ENCODE measurements around the gene C12orf76. TPM values are rescaled to one million over a fixed set of nuclear protein-coding genes. Genes with fewer than 3 reads are reported as not detected.

C12orf76 gene
- total RNA-seq, 1 experiment from 2014 or later, result 18.3 TPM

DNA sequence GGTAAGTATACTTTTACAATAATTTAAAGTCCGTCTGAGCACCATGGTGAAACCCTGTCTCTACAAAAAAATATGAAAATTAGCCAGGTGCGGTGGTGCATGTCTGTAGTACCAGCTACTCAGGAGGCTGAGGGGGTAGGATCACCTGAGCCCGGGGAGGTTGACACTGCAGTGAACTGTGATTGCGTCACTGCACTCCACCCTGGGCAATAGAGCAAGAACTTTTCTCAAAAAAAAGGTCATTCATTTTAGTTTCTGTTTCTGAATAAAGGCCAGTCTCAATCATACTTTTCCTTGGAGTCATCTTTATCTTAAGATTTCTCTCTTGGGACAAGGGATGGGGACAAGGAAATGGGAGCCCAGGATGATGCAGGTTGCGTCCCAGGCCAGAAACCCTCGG lies 36.2 kb downstream of the C12orf76 start:
- DNase-seq (ENCODE audit: low spot score) (no peak), ATAC-seq (no peak)
- ChIA-PET CTCF (no interaction called here), POLR2A (no interaction called here)
- no peaks in the 10 kb centered on the region for H3K4me1 Mint-ChIP-seq
- no peak overlapping the region for H3K27ac Mint-ChIP-seq
- H3K36me3 Mint-ChIP-seq, result no peaks in the 10 kb centered on the region
- H3K4me3 Mint-ChIP-seq, result no peak overlapping the region
- TF ChIP-seq SMAD4 (CRISPR knock-in tag; IDR thresholded peaks at IDR 0.05), result no peak
- no peaks in the 10 kb centered on the region for H3K27me3 Mint-ChIP-seq (ENCODE audit: low read depth)
- H3K9me3 Mint-ChIP-seq, result no peaks in the 10 kb centered on the region

- no peaks in the 10 kb centered on the region for H3K36me3 Mint-ChIP-seq
- no peak for ATAC-seq
- ChIA-PET POLR2A (no interaction called here), CTCF (interaction anchor here (0.5 to 0.7 kb wide), 2 partner anchors 17 to 286 kb away, joined by 3 read pairs; no protein-coding TSS in a partner anchor)
- no peaks in the 10 kb centered on the region for H3K27me3 Mint-ChIP-seq (ENCODE audit: low read depth)
- H3K9me3 Mint-ChIP-seq, result no peaks in the 10 kb centered on the region
- DNase-seq (ENCODE audit: low spot score), result no peak
- H3K4me1 Mint-ChIP-seq, result no peaks in the 10 kb centered on the region
- no peak overlapping the region for H3K27ac Mint-ChIP-seq
- no peak overlapping the region for H3K4me3 Mint-ChIP-seq
- no peak for TF ChIP-seq FOXP1 (CRISPR knock-in tag; IDR thresholded peaks at IDR 0.05; ENCODE audit: borderline replicate concordance)
- TF ChIP-seq, protein P1, sequence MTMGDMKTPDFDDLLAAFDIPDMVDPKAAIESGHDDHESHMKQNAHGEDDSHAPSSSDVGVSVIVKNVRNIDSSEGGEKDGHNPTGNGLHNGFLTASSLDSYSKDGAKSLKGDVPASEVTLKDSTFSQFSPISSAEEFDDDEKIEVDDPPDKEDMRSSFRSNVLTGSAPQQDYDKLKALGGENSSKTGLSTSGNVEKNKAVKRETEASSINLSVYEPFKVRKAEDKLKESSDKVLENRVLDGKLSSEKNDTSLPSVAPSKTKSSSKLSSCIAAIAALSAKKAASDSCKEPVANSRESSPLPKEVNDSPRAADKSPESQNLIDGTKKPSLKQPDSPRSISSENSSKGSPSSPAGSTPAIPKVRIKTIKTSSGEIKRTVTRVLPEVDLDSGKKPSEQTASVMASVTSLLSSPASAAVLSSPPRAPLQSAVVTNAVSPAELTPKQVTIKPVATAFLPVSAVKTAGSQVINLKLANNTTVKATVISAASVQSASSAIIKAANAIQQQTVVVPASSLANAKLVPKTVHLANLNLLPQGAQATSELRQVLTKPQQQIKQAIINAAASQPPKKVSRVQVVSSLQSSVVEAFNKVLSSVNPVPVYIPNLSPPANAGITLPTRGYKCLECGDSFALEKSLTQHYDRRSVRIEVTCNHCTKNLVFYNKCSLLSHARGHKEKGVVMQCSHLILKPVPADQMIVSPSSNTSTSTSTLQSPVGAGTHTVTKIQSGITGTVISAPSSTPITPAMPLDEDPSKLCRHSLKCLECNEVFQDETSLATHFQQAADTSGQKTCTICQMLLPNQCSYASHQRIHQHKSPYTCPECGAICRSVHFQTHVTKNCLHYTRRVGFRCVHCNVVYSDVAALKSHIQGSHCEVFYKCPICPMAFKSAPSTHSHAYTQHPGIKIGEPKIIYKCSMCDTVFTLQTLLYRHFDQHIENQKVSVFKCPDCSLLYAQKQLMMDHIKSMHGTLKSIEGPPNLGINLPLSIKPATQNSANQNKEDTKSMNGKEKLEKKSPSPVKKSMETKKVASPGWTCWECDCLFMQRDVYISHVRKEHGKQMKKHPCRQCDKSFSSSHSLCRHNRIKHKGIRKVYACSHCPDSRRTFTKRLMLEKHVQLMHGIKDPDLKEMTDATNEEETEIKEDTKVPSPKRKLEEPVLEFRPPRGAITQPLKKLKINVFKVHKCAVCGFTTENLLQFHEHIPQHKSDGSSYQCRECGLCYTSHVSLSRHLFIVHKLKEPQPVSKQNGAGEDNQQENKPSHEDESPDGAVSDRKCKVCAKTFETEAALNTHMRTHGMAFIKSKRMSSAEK (CRISPR knock-in tag; IDR thresholded peaks at IDR 0.05; ENCODE audit: borderline replicate concordance), result no peak
- TF ChIP-seq JUN (CRISPR knock-in tag; IDR thresholded peaks at IDR 0.05), result no peak
- TF ChIP-seq, protein P2, sequence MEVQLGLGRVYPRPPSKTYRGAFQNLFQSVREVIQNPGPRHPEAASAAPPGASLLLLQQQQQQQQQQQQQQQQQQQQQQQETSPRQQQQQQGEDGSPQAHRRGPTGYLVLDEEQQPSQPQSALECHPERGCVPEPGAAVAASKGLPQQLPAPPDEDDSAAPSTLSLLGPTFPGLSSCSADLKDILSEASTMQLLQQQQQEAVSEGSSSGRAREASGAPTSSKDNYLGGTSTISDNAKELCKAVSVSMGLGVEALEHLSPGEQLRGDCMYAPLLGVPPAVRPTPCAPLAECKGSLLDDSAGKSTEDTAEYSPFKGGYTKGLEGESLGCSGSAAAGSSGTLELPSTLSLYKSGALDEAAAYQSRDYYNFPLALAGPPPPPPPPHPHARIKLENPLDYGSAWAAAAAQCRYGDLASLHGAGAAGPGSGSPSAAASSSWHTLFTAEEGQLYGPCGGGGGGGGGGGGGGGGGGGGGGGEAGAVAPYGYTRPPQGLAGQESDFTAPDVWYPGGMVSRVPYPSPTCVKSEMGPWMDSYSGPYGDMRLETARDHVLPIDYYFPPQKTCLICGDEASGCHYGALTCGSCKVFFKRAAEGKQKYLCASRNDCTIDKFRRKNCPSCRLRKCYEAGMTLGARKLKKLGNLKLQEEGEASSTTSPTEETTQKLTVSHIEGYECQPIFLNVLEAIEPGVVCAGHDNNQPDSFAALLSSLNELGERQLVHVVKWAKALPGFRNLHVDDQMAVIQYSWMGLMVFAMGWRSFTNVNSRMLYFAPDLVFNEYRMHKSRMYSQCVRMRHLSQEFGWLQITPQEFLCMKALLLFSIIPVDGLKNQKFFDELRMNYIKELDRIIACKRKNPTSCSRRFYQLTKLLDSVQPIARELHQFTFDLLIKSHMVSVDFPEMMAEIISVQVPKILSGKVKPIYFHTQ (CRISPR knock-in tag; IDR thresholded peaks at IDR 0.05), result no peak
- TF ChIP-seq, protein P3, sequence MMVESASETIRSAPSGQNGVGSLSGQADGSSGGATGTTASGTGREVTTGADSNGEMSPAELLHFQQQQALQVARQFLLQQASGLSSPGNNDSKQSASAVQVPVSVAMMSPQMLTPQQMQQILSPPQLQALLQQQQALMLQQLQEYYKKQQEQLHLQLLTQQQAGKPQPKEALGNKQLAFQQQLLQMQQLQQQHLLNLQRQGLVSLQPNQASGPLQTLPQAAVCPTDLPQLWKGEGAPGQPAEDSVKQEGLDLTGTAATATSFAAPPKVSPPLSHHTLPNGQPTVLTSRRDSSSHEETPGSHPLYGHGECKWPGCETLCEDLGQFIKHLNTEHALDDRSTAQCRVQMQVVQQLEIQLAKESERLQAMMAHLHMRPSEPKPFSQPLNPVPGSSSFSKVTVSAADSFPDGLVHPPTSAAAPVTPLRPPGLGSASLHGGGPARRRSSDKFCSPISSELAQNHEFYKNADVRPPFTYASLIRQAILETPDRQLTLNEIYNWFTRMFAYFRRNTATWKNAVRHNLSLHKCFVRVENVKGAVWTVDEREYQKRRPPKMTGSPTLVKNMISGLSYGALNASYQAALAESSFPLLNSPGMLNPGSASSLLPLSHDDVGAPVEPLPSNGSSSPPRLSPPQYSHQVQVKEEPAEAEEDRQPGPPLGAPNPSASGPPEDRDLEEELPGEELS (CRISPR knock-in tag; IDR thresholded peaks at IDR 0.05), result no peak
- no peak for TF ChIP-seq CBFB (CRISPR knock-in tag; IDR thresholded peaks at IDR 0.05; ENCODE audit: low read depth)
- TF ChIP-seq NFE2L1 (CRISPR knock-in tag; IDR thresholded peaks at IDR 0.05), result no peak
- no peak for TF ChIP-seq ZNF317 (CRISPR knock-in tag; IDR thresholded peaks at IDR 0.05; ENCODE audit: borderline replicate concordance, low read depth)
- TF ChIP-seq USF1 (CRISPR knock-in tag; IDR thresholded peaks at IDR 0.05), result no peak
- TF ChIP-seq MYBL2 (CRISPR knock-in tag; IDR thresholded peaks at IDR 0.05), result no peak
- TF ChIP-seq ZNF281 (CRISPR knock-in tag; IDR thresholded peaks at IDR 0.05), result no peak
- TF ChIP-seq, protein P4, sequence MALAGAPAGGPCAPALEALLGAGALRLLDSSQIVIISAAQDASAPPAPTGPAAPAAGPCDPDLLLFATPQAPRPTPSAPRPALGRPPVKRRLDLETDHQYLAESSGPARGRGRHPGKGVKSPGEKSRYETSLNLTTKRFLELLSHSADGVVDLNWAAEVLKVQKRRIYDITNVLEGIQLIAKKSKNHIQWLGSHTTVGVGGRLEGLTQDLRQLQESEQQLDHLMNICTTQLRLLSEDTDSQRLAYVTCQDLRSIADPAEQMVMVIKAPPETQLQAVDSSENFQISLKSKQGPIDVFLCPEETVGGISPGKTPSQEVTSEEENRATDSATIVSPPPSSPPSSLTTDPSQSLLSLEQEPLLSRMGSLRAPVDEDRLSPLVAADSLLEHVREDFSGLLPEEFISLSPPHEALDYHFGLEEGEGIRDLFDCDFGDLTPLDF (CRISPR knock-in tag; IDR thresholded peaks at IDR 0.05), result no peak
- TF ChIP-seq CREB1 (CRISPR knock-in tag; IDR thresholded peaks at IDR 0.05), result no peak
- TF ChIP-seq SMAD4 (CRISPR knock-in tag; IDR thresholded peaks at IDR 0.05), result no peak
- TF ChIP-seq, protein P5, sequence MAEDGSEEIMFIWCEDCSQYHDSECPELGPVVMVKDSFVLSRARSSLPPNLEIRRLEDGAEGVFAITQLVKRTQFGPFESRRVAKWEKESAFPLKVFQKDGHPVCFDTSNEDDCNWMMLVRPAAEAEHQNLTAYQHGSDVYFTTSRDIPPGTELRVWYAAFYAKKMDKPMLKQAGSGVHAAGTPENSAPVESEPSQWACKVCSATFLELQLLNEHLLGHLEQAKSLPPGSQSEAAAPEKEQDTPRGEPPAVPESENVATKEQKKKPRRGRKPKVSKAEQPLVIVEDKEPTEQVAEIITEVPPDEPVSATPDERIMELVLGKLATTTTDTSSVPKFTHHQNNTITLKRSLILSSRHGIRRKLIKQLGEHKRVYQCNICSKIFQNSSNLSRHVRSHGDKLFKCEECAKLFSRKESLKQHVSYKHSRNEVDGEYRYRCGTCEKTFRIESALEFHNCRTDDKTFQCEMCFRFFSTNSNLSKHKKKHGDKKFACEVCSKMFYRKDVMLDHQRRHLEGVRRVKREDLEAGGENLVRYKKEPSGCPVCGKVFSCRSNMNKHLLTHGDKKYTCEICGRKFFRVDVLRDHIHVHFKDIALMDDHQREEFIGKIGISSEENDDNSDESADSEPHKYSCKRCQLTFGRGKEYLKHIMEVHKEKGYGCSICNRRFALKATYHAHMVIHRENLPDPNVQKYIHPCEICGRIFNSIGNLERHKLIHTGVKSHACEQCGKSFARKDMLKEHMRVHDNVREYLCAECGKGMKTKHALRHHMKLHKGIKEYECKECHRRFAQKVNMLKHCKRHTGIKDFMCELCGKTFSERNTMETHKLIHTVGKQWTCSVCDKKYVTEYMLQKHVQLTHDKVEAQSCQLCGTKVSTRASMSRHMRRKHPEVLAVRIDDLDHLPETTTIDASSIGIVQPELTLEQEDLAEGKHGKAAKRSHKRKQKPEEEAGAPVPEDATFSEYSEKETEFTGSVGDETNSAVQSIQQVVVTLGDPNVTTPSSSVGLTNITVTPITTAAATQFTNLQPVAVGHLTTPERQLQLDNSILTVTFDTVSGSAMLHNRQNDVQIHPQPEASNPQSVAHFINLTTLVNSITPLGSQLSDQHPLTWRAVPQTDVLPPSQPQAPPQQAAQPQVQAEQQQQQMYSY (CRISPR knock-in tag; IDR thresholded peaks at IDR 0.05), result no peak
These were observed 37.2 kb downstream of the C12orf76 start for GRCh38 chr12:110010853-110011723.

All from WTC11 (cell line).